Heart left ventricle (tissue), 16 donors: ENCODE data around the gene PRICKLE4. TPM values are rescaled to one million over a fixed set of nuclear protein-coding genes. Genes with fewer than 3 reads are reported as not detected.

Experiments
- ATAC-seq, 4 donors: fragments of 200-7000 bp; cut with Tn5 transposase; one replicate each; pipeline ENCODE4 v1.9.1; 2020 to 2022; ENCODE audit warnings: moderate library complexity in 4 of 4, mild to moderate bottlenecking in 3 of 4, moderate number of reproducible peaks in 1 of 4
- DNase-seq, 5 donors: peaks; one replicate each; pipeline ENCODE4 v3.0.0-alpha.2; 2020
- H3K27ac ChIP-seq, 12 donors: fragments of 200-600 bp; sonication (generic) in 4 of 12; one replicate each; pipeline versions ENCODE4 v1.5.0 to v1.8.0; 2016 to 2022; ENCODE audit warnings: mild to moderate bottlenecking in 2 of 12
- H3K27me3 ChIP-seq, 9 donors: fragments of 200-600 bp; sonication (generic) in 2 of 9; one replicate each; pipeline versions ENCODE4 v1.5.1 to v1.8.0; 2016 to 2022; ENCODE audit warnings: mild to moderate bottlenecking in 3 of 9
- H3K36me3 ChIP-seq, 9 donors: fragments of 200-600 bp; sonication (generic) in 2 of 9; one replicate each; pipeline versions ENCODE4 v1.5.0 to v1.8.0; 2018 to 2022; ENCODE audit warnings: mild to moderate bottlenecking in 2 of 9
- H3K4me1 ChIP-seq, 12 donors: fragments of 200-600 bp; sonication (generic) in 4 of 12; one replicate each; pipeline versions ENCODE4 v1.5.0 to v1.8.0; 2016 to 2022; ENCODE audit warnings: mild to moderate bottlenecking in 3 of 12
- H3K4me3 ChIP-seq, 12 donors: fragments of 200-600 bp; sonication (generic) in 4 of 12; one replicate each; pipeline versions ENCODE4 v1.5.0 to v1.8.0; 2017 to 2022; ENCODE audit warnings: mild to moderate bottlenecking in 9 of 12, moderate library complexity in 4 of 12
- H3K9me3 ChIP-seq, 12 donors: fragments of 200-600 bp; sonication (generic) in 4 of 12; one replicate each; pipeline versions ENCODE4 v1.5.0 to v1.8.0; 2016 to 2022; ENCODE audit warnings: mild to moderate bottlenecking in 1 of 12
- CTCF ChIP-seq, 12 donors: fragments of 200-600 bp; sonication (generic) in 4 of 12; IDR thresholded peaks; one replicate each; pipeline versions ENCODE4 v1.5.0 to v1.8.0; 2018 to 2022; ENCODE audit warnings: antibody characterized with exemption in 12 of 12, mild to moderate bottlenecking in 5 of 12
- POLR2A ChIP-seq, 2 donors: fragments of 450-650 bp; IDR thresholded peaks; one replicate each; pipeline ENCODE4 v1.6.1; 2017; ENCODE audit warnings: antibody characterized with exemption in 2 of 2, mild to moderate bottlenecking in 2 of 2, moderate library complexity in 2 of 2
- WGBS, 4 donors: extraction: QIAGEN DNeasy Blood & Tissue Kit in 2 of 4; methylation state at CpG; one replicate each; pipeline versions ENCODE4 v1.1.5 to v1.1.7; 2013 to 2018; 5-methylcytosine and 5-hydroxymethylcytosine counted together
- intact Hi-C, 10 donors: fragments of 100-400 bp; cut with DNase I; formaldehyde crosslinking; loops; one replicate each; pipeline versions ENCODE4 v1.11.1 to v1.14.2; 2022
- polyA plus RNA-seq, 2 donors: library from polyadenylated mRNA; stranded (reverse); fragments of 200-250 nt; gene quantifications; one replicate each; pipeline ENCODE4 v1.2.3, GENCODE V29; 2013
- total RNA-seq, 9 donors: library from RNA; depleted of rRNA in 2 of 9; stranded (reverse); fragments of >200 nt in 2 of 9; fragmentation: NEBNext Ultra II Directional in 3 of 9; extraction: Animal tissue kit (Norgen Biotek cat#: 25700) in 3 of 9; gene quantifications; one replicate each; pipeline versions ENCODE4 v1.1.0 to v1.2.4, GENCODE V29; 2016 to 2023
- donor health status: ischemic (EF 13 %, LVEDD 7.1; RV severe dilation, severe dysfunction).
- donor health status: healthy with polysubstance abuse.
- donor health status: DM: no; HTN: yes; CAD: no.
- donor health status: DM: no; HTN: no; CAD: no.
- donor health status: ischemic (EF 25% LVEDD 6.9; RV normal size, moderate dysfunction).
- donor health status: ischemic (EF 25% LVEDD 5.7; RV mildly dilated, moderate dysfunction).
- donor health status: healthy.
- donor health status: DM: yes; HTN: yes; CAD: no.
- donor health status: ischemic (EF 35%, LVEDD 5.7; RV mildly dilated, moderate dysfunction).
- donor health status: nonischemic (EF 11% LVEDD 7.7; RV severe dilation, severe dysfunction).
- donor health status: DM: yes; HTN: yes; CAD: no.
- donor health status: PGD.
- donor health status: ischemic (EF 29% LVEDD 5.4; RV normal size, mild dysfunction).
- donor health status: nonischemic (EF 23%, LVEDD 6.1; RV moderate dilation, normal function).

Gene PRICKLE4
- total and polyA plus RNA-seq, 11 donors = 1.1 to 3.9 (median 1.9) TPM

- Histone ChIP-seq H3K36me3 (no peaks in the 10 kb centered on the region), H3K27me3 (no peaks in the 10 kb centered on the region), H3K4me3 (no peak overlapping the region), H3K9me3 (no peaks in the 10 kb centered on the region), H3K4me1 (no peaks in the 10 kb centered on the region), H3K27ac (no peak overlapping the region)
- no peak for DNase-seq
- TF ChIP-seq POLR2A (IDR thresholded peaks at IDR 0.05) (no peak), CTCF (IDR thresholded peaks at IDR 0.05) (no peak)
- WGBS, 4 donors = 80 to 85% (median 83%) methylated on average over 3 to 4 of the region's 4 CpGs
- ATAC-seq = no peak
- intact Hi-C loops = no loop called here
Measured at GRCh38 chr6:41755895-41756294, 24.7 kb upstream of the PRICKLE4 start.

GRCh38 chr6:41756354-41756753, 24.2 kb upstream of the PRICKLE4 start:
- H3K27ac ChIP-seq = no peak overlapping the region
- no peaks in the 10 kb centered on the region for H3K4me1 ChIP-seq
- ATAC-seq (no peak), DNase-seq (peak in 1 of 5 donors; percentile 35)
- no peaks in the 10 kb centered on the region for H3K27me3 ChIP-seq
- TF ChIP-seq POLR2A (IDR thresholded peaks at IDR 0.05) = no peak
- no peak for TF ChIP-seq CTCF (IDR thresholded peaks at IDR 0.05)
- H3K4me3 ChIP-seq = no peak overlapping the region
- intact Hi-C loops = no loop called here
- WGBS, 4 donors = 64 to 72% (median 66%) methylated on average over 12 to 13 of the region's 13 CpGs
- H3K9me3 ChIP-seq = no peaks in the 10 kb centered on the region
- H3K36me3 ChIP-seq = no peaks in the 10 kb centered on the region

GRCh38 chr6:41757271-41757670, 23.3 kb upstream of the PRICKLE4 start:
- TF ChIP-seq CTCF (IDR thresholded peaks at IDR 0.05) = no peak
- ATAC-seq = no peak
- intact Hi-C loops = no loop called here
- no peak overlapping the region for H3K4me3 ChIP-seq
- H3K9me3 ChIP-seq = no peaks in the 10 kb centered on the region
- H3K27me3 ChIP-seq = no peaks in the 10 kb centered on the region
- no peak for DNase-seq
- H3K4me1 ChIP-seq = no peaks in the 10 kb centered on the region
- H3K27ac ChIP-seq = no peak overlapping the region
- WGBS, 4 donors = 88 to 95% (median 93%) methylated on average over 5 to 6 of the region's 6 CpGs
- H3K36me3 ChIP-seq = no peaks in the 10 kb centered on the region

- no peaks in the 10 kb centered on the region for H3K9me3 ChIP-seq
- no peak overlapping the region for H3K27ac ChIP-seq
- DNase-seq = peak in 1 of 5 donors; percentile 10
- no peak for TF ChIP-seq CTCF (IDR thresholded peaks at IDR 0.05)
- TF ChIP-seq POLR2A (IDR thresholded peaks at IDR 0.05) = no peak
- H3K36me3 ChIP-seq = no peaks in the 10 kb centered on the region
- H3K4me3 ChIP-seq = no peak overlapping the region
- intact Hi-C loops = no loop called here
- 63 to 74% (median 69%) methylated on average over 6 to 8 of the region's 8 CpGs for WGBS, 4 donors
- H3K4me1 ChIP-seq = no peaks in the 10 kb centered on the region
- no peaks in the 10 kb centered on the region for H3K27me3 ChIP-seq
- no peak for ATAC-seq
Measured at GRCh38 chr6:41757931-41758640, 22.5 kb upstream of the PRICKLE4 start.
